Mucosa of descending colon (tissue), 3 donors: ENCODE measurements around the gene C1QTNF8. TPM values are rescaled to one million over a fixed set of nuclear protein-coding genes. Genes with fewer than 3 reads are reported as not detected.

Source experiments
- ATAC-seq: fragments of 200-7000 bp; cut with Tn5 transposase; one replicate; pipeline ENCODE4 v1.9.1; 2020; ENCODE audit warnings: mild to moderate bottlenecking, moderate library complexity
- DNase-seq, 3 donors: peaks; one replicate each; pipeline ENCODE4 v3.0.0-alpha.2; 2020
- H3K36me3 ChIP-seq: fragments of 200-600 bp; one replicate; pipeline ENCODE4 v1.8.0; 2021; ENCODE audit warnings: low read depth, mild to moderate bottlenecking
- H3K4me1 ChIP-seq: fragments of 200-600 bp; one replicate; pipeline ENCODE4 v1.8.0; 2021; ENCODE audit warnings: low read depth, mild to moderate bottlenecking
- H3K4me3 ChIP-seq: fragments of 200-600 bp; one replicate; pipeline ENCODE4 v1.8.0; 2021; ENCODE audit warnings: mild to moderate bottlenecking
- H3K9me3 ChIP-seq: fragments of 200-600 bp; one replicate; pipeline ENCODE4 v1.8.0; 2021; ENCODE audit warnings: mild to moderate bottlenecking
- intact Hi-C, 2 donors: fragments of 100-400 bp; cut with DNase I in 1 of 2; cut with micrococcal nuclease in 1 of 2; formaldehyde crosslinking; loops; one replicate each; pipeline versions ENCODE4 v1.11.0 to v1.11.1; 2022; cut with DNase I, micrococcal nuclease
- total RNA-seq, 3 donors: library from RNA; stranded (reverse); fragmentation: NEBNext Ultra II Directional in 2 of 3; extraction: Animal tissue kit (Norgen Biotek cat#: 25700) in 2 of 3; gene quantifications; one replicate each; pipeline versions ENCODE4 v1.2.1 to v1.2.4, GENCODE V29; 2021 to 2023
- TF ChIP-seq, protein P1 (sequence below): fragments of 200-600 bp; IDR thresholded peaks from one replicate; pipeline ENCODE4 v1.8.0; 2022; ENCODE audit warnings: antibody characterized with exemption, mild to moderate bottlenecking
- donor health status: DM: no; HTN: no; CAD: no; lungs with moderate emphysema.
- donor health status: DM: no; HTN: no; CAD: no.
- donor health status: DM: no; HTN: yes; CAD: no.

Gene C1QTNF8
- total RNA-seq, 3 donors from 2014 or later: not detected

- no peaks in the 10 kb centered on the region for H3K9me3 ChIP-seq
- no peak overlapping the region for H3K4me3 ChIP-seq
- DNase-seq (no peak), ATAC-seq (no peak)
- H3K4me1 ChIP-seq: peaks cover 4% of the 10 kb centered on the region
- no peaks in the 10 kb centered on the region for H3K36me3 ChIP-seq
- TF ChIP-seq, protein P1, sequence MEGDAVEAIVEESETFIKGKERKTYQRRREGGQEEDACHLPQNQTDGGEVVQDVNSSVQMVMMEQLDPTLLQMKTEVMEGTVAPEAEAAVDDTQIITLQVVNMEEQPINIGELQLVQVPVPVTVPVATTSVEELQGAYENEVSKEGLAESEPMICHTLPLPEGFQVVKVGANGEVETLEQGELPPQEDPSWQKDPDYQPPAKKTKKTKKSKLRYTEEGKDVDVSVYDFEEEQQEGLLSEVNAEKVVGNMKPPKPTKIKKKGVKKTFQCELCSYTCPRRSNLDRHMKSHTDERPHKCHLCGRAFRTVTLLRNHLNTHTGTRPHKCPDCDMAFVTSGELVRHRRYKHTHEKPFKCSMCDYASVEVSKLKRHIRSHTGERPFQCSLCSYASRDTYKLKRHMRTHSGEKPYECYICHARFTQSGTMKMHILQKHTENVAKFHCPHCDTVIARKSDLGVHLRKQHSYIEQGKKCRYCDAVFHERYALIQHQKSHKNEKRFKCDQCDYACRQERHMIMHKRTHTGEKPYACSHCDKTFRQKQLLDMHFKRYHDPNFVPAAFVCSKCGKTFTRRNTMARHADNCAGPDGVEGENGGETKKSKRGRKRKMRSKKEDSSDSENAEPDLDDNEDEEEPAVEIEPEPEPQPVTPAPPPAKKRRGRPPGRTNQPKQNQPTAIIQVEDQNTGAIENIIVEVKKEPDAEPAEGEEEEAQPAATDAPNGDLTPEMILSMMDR: no peak
- intact Hi-C loops: no loop called here
Measured at GRCh38 chr16:1134776-1135458, 38.9 kb upstream of the C1QTNF8 start.

GRCh38 chr16:1133810-1134520 lies 37.9 kb upstream of the C1QTNF8 start:
- H3K4me1 ChIP-seq: peaks cover 4% of the 10 kb centered on the region
- DNase-seq (no peak), ATAC-seq (peak; percentile 17)
- intact Hi-C loops: no loop called here
- H3K4me3 ChIP-seq: no peak overlapping the region
- H3K36me3 ChIP-seq: no peaks in the 10 kb centered on the region
- TF ChIP-seq, protein P1: no peak
- no peaks in the 10 kb centered on the region for H3K9me3 ChIP-seq

DNA sequence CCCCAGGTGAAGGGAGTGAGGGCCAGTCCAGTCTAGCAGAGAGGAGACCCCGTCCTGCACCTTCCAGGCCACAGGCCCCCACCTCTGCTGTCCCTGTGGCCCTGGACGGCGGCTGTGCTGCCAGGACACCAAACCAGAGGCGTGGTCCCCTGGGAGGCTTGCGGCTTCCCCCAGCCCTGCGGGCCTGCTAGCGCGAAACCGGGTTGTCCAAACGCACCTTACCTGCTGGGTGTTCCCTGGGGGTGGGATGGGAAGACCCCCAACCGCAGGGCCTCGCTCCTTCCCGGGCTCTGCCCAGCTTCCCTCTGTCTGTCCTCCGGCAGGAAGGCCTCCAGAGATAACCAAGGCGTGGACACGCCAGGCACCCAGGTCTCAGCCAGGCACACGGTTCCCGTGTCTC lies 37.2 kb upstream of the C1QTNF8 start:
- H3K36me3 ChIP-seq: no peaks in the 10 kb centered on the region
- H3K9me3 ChIP-seq: no peaks in the 10 kb centered on the region
- ATAC-seq (peak; percentile 6), DNase-seq (no peak)
- H3K4me3 ChIP-seq: no peak overlapping the region
- peaks cover 4% of the 10 kb centered on the region for H3K4me1 ChIP-seq
- intact Hi-C loops: no loop called here
- TF ChIP-seq, protein P1: no peak

- peaks cover 4% of the 10 kb centered on the region for H3K4me1 ChIP-seq
- DNase-seq (no peak), ATAC-seq (no peak)
- intact Hi-C loops: no loop called here
- TF ChIP-seq, protein P1: no peak
- H3K36me3 ChIP-seq: no peaks in the 10 kb centered on the region
- H3K4me3 ChIP-seq: no peak overlapping the region
- H3K9me3 ChIP-seq: no peaks in the 10 kb centered on the region
Measured at GRCh38 chr16:1132431-1132830, 36.4 kb upstream of the C1QTNF8 start.

GRCh38 chr16:1131378-1131994 lies 35.4 kb upstream of the C1QTNF8 start:
- DNase-seq (no peak), ATAC-seq (no peak)
- H3K9me3 ChIP-seq: no peaks in the 10 kb centered on the region
- no peak overlapping the region for H3K4me3 ChIP-seq
- TF ChIP-seq, protein P1: no peak
- peaks cover 4% of the 10 kb centered on the region for H3K4me1 ChIP-seq
- intact Hi-C loops: no loop called here
- H3K36me3 ChIP-seq: no peaks in the 10 kb centered on the region
